PC-9 (cell line): ENCODE measurements around the gene BDH1.

Experiments used
- CTCF ChIP-seq: fragments of 200-600 bp; sonication (generic); conservative IDR thresholded peaks from 2 replicates; pipeline ENCODE4 v1.6.1; 2017; ENCODE audit warnings: mixed run types, antibody characterized with exemption, mild to moderate bottlenecking, moderate library complexity
- EZH2 ChIP-seq: fragments of 200-600 bp; sonication (generic); IDR thresholded peaks from 2 replicates; pipeline ENCODE4 v1.8.0; 2017; ENCODE audit warnings: antibody characterized with exemption, low read depth

- TF ChIP-seq CTCF (no peak), EZH2 (no peak)
Measured at GRCh38 chr3:197533927-197534725, 21.6 kb downstream of the BDH1 start.
